Upper lobe of left lung (tissue), 4 donors: Measurements from ENCODE around the gene THEMIS.

Experiments used
- CTCF ChIP-seq, 6 experiments: fragments of 450-650 bp in 4 of 6; fragments of 200-600 bp in 2 of 6; sonication (generic) in 2 of 6; IDR thresholded peaks; one replicate each; pipeline ENCODE4 v1.5.1; 2016 to 2019; ENCODE audit warnings: antibody characterized with exemption in 6 of 6
- EP300 ChIP-seq, 4 donors: sonication (generic); formaldehyde crosslinking; IDR thresholded peaks; one replicate each; pipeline ENCODE4 v1.5.1; 2017; ENCODE audit warnings: antibody characterized with exemption in 4 of 4, control low read depth in 2 of 4

- TF ChIP-seq CTCF (IDR thresholded peaks at IDR 0.05) (no peak), EP300 (IDR thresholded peaks at IDR 0.05) (no peak)
Measured at GRCh38 chr6:127834136-127834535, 66.7 kb downstream of the THEMIS start.
